Measurements from ENCODE around the gene VPS72.
"Not testable (repeated sequence)": the region's sequence is repeated elsewhere in the genome, so short reads cannot be mapped to it uniquely, and the experiment has no call there.

The VPS72 gene

GRCh38 chr1:151189637-151190445 lies at the start of gene VPS72:
Gene VPS72, minus strand, starts transcription at chr1:151190197. Its CDS starts 76 bp downstream, at chr1:151190121.
- DNase-seq (ENCODE audit: low spot score), result peak; percentile 83

- DNase-seq (ENCODE audit: low spot score), result no peak
These were observed 48.4 kb upstream of the VPS72 start for GRCh38 chr1:151238467-151238739.

GRCh38 chr1:151237678-151238466 lies 47.9 kb upstream of the VPS72 start:
- DNase-seq (ENCODE audit: low spot score), result no peak

GRCh38 chr1:151235235-151235634 lies 45.2 kb upstream of the VPS72 start:
- DNase-seq (ENCODE audit: low spot score), result no peak

GRCh38 chr1:151222130-151222529 lies 32.1 kb upstream of the VPS72 start:
- no peak for DNase-seq (ENCODE audit: low spot score)

GRCh38 chr1:151221616-151222015 lies 31.6 kb upstream of the VPS72 start:
- DNase-seq (ENCODE audit: low spot score), result no peak

- no peak for DNase-seq (ENCODE audit: low spot score)
These were observed 23.6 kb upstream of the VPS72 start for GRCh38 chr1:151213560-151213959.

GRCh38 chr1:151211972-151212705 lies 22.1 kb upstream of the VPS72 start:
- no peak for DNase-seq (ENCODE audit: low spot score)

GRCh38 chr1:151210830-151211229 lies 20.8 kb upstream of the VPS72 start:
- DNase-seq (ENCODE audit: low spot score), result no peak

- not testable (repeated sequence) for DNase-seq (ENCODE audit: low spot score)
These were observed 15.5 kb upstream of the VPS72 start for GRCh38 chr1:151205381-151205965.

- no peak for DNase-seq (ENCODE audit: low spot score)
These were observed 10.0 kb upstream of the VPS72 start for GRCh38 chr1:151199873-151200581.

- DNase-seq (ENCODE audit: low spot score), result peak; percentile 98
These were observed 8.5 kb upstream of the VPS72 start, which contains the start of gene PIP5K1A for GRCh38 chr1:151198254-151199127. Gene PIP5K1A, plus strand, starts transcription at chr1:151198552. Its CDS starts 445 bp downstream, at chr1:151198997.

- DNase-seq (ENCODE audit: low spot score), result no peak
These were observed 7.9 kb upstream of the VPS72 start for GRCh38 chr1:151197863-151198253.

GRCh38 chr1:151196292-151196800 lies 6.3 kb upstream of the VPS72 start:
- DNase-seq (ENCODE audit: low spot score), result peak; percentile 85

GRCh38 chr1:151194894-151195594 lies 5.0 kb upstream of the VPS72 start:
- peak; percentile 82 for DNase-seq (ENCODE audit: low spot score)

- DNase-seq (ENCODE audit: low spot score), result no peak
These were observed 3.9 kb upstream of the VPS72 start for GRCh38 chr1:151193856-151194255.

- DNase-seq (ENCODE audit: low spot score), result no peak
These were observed 3.3 kb upstream of the VPS72 start for GRCh38 chr1:151193304-151193703.

- no peak for DNase-seq (ENCODE audit: low spot score)
These were observed 2.0 kb upstream of the VPS72 start for GRCh38 chr1:151192047-151192446.

GRCh38 chr1:151188667-151189066 lies 1.3 kb downstream of the VPS72 start:
- not testable (repeated sequence) for DNase-seq (ENCODE audit: low spot score)

- no peak for DNase-seq (ENCODE audit: low spot score)
These were observed 2.8 kb downstream of the VPS72 start for GRCh38 chr1:151187205-151187604.

All from hematopoietic multipotent progenitor cell treated with erythropoietin and hydrocortisone succinate and interleukin-3 and kit ligand, for 17 days (in vitro differentiated cells).